ENCODE measurements around the gene GPC5.

DNA sequence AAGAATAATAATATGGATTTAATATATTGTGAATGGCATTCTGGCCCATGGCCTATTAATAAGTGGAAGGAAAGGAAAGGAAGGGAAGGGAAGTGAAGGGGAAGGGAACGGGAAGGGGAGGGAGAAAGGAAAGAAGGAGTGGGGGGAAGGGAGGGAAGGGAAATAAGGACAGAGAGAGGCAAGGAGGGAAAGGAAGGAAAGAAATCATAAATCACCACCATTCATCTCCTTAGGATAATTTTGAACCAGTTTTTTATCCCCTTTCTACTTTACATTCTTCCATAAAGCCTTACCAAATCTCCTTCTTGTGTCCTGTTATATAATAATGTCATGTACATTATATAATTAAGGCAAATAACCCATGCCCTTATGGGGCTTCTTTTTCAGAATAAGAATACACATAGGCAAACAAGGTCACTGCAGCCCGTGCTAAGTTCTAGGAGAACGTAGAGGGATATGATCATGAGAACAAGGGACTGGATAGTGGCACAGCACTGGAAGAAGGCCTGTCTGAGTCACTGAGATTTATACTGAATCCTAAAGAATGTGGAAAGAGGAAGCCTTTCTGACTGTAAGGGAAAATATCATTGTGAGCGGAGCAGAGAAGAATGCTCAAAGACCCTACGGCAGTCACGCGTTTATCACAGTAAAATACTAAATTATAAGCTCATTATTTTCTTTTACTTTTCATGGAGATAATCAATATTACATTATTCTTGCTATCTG is 1383.7 kb downstream of the GPC5 start:
- no peak for TF ChIP-seq EZH2 (IDR thresholded peaks at IDR 0.05; ENCODE audit: borderline replicate concordance, low read depth, low read length, poor library complexity, severe bottlenecking)
- TF ChIP-seq, protein P1, sequence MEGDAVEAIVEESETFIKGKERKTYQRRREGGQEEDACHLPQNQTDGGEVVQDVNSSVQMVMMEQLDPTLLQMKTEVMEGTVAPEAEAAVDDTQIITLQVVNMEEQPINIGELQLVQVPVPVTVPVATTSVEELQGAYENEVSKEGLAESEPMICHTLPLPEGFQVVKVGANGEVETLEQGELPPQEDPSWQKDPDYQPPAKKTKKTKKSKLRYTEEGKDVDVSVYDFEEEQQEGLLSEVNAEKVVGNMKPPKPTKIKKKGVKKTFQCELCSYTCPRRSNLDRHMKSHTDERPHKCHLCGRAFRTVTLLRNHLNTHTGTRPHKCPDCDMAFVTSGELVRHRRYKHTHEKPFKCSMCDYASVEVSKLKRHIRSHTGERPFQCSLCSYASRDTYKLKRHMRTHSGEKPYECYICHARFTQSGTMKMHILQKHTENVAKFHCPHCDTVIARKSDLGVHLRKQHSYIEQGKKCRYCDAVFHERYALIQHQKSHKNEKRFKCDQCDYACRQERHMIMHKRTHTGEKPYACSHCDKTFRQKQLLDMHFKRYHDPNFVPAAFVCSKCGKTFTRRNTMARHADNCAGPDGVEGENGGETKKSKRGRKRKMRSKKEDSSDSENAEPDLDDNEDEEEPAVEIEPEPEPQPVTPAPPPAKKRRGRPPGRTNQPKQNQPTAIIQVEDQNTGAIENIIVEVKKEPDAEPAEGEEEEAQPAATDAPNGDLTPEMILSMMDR (conservative IDR thresholded peaks at IDR 0.05; ENCODE audit: low read depth, low read length) = no peak

Measured in A673 (cell line).